Large intestine (tissue), 3 donors: ENCODE measurements around the gene GP1BB. TPM values are rescaled to one million over a fixed set of nuclear protein-coding genes. Genes with fewer than 3 reads are reported as not detected.

Experiments used
- DNase-seq, 2 donors: peaks; one replicate each; pipeline versions ENCODE4 v3.0.0 to v3.0.0-alpha.2; 2013
- H3K27ac ChIP-seq: one replicate; pipeline ENCODE4 v1.5.1; 2013; ENCODE audit warnings: low read length
- H3K27me3 ChIP-seq: 2 replicates; pipeline ENCODE4 v1.6.1; 2013; ENCODE audit warnings: low read length; ENCODE audit not compliant: control insufficient read depth, insufficient read depth
- H3K36me3 ChIP-seq: 2 replicates; pipeline ENCODE4 v1.6.1; 2013; ENCODE audit warnings: low read length; ENCODE audit not compliant: control insufficient read depth, insufficient read depth
- H3K4me1 ChIP-seq: one replicate; pipeline ENCODE4 v1.6.1; 2013; ENCODE audit warnings: low read length; ENCODE audit not compliant: control insufficient read depth, insufficient read depth
- H3K4me3 ChIP-seq: one replicate; pipeline ENCODE4 v1.5.1; 2013; ENCODE audit warnings: low read length
- H3K9me3 ChIP-seq: one replicate; pipeline ENCODE4 v1.6.1; 2013; ENCODE audit warnings: mild to moderate bottlenecking, low read depth, low read length, moderate library complexity; ENCODE audit not compliant: control insufficient read depth
- WGBS: methylation state at CpG from one replicate; pipeline ENCODE4 v1.1.5; 2013; ENCODE audit warnings: low lambda C conversion rate; ENCODE audit not compliant: insufficient coverage; 5-methylcytosine and 5-hydroxymethylcytosine counted together
- polyA plus RNA-seq: library from polyadenylated mRNA; unstranded; fragments of 120-200 nt; gene quantifications from one replicate; pipeline ENCODE4 v1.2.1, GENCODE V29; 2013

The GP1BB gene
- polyA plus RNA-seq, 1 donor, result 4.4 TPM

- H3K4me3 ChIP-seq, result no peak overlapping the region
- H3K27ac ChIP-seq, result no peak overlapping the region
- no CpG with 5 or more reads among the region's 4 CpGs for WGBS
- H3K9me3 ChIP-seq, result no peaks in the 10 kb centered on the region
- no peaks in the 10 kb centered on the region for H3K4me1 ChIP-seq
- H3K36me3 ChIP-seq, result no peaks in the 10 kb centered on the region
- peaks cover 5% of the 10 kb centered on the region for H3K27me3 ChIP-seq
- no peak for DNase-seq
Observed at GRCh38 chr22:19743651-19744050, 20.3 kb downstream of the GP1BB start.

DNA sequence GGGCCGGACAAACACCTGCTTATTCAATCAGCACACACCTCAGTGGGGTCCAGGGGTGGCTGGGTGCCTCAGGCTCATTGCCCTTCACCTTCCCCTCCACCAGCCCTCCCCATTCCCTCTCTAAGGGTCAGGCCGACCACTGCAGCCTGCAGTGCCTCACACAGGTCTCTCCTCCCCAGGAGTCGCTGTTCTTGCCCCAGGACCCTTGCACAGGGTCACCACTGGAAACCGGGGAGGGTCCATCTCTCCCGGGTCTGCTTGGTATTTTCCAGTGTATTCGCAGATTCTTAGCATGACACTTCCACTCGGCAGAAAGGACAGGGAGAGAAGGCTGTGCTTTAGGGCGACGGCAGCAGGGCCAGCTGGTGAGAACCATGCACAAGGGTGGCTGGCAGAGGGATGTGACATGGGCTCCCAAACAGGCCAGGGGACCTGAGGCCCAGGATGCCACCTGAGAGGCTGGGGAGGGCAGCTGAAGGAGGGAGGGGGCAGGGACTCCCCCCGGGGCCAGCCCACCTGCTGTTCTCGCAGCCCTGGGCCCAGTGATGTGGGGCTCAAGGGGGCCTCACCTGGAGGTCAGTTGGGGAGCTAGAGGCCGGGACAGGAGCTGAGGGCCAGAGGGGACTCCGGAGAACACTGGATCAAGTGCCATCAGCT lies 21.1 kb downstream of the GP1BB start:
- no CpG with 5 or more reads among the region's 13 CpGs for WGBS
- Histone ChIP-seq H3K27ac (no peak overlapping the region), H3K4me1 (no peaks in the 10 kb centered on the region), H3K36me3 (no peaks in the 10 kb centered on the region), H3K27me3 (peaks cover 11% of the 10 kb centered on the region), H3K9me3 (no peaks in the 10 kb centered on the region), H3K4me3 (no peak overlapping the region)
- no peak for DNase-seq

DNA sequence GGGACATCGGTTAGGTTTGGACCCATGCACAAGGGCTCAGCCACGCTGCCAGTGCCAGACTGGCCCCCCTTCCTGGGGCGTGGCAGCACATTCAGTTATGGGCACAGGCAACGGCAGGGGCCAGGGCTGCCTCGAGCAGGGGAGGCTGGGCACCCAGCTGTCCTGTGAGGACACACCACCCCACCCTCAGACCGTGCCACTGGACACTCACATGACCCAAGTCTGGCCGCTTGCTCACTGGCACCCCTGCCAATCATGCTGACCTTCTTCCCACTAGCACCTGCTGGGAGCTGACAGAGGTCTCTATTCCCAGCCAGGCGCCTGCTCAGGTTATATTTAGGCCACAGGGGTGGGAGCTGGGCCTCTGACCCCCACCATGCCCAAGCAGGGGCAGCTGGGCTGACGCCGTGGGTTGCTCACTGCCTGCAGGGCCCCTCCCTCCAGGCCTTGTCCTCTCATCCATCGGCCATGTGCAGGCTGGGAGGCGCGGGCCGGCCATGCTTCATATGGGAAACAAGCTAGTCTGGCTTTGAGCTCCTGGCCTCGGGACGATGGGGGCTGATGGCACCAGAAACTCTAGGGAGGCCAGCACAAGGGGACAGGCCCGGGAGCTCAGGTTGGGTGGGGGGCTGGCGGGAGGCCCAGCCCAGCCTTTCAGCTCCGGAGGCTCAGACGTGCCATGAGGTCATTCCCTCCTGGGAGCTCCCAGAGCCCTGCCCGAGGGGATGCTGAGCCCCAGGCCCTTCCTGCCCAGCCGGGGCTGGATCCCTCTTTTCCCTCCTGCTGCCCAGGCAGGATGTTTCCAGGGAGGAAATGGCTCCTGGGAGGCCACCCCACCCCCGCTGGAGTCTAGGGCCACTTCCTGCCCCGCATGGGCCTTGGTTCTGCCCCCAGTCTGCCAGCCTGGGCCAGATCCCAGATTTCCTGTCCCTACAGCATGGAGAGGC lies 22.1 kb downstream of the GP1BB start:
- no peak for DNase-seq
- Histone ChIP-seq H3K4me3 (no peak overlapping the region), H3K27me3 (peaks cover 20% of the 10 kb centered on the region), H3K4me1 (no peaks in the 10 kb centered on the region), H3K36me3 (no peaks in the 10 kb centered on the region), H3K27ac (no peak overlapping the region), H3K9me3 (no peaks in the 10 kb centered on the region)
- WGBS, result no CpG with 5 or more reads among the region's 24 CpGs

- H3K4me3 ChIP-seq, result no peak overlapping the region
- no CpG with 5 or more reads among the region's 13 CpGs for WGBS
Observed at GRCh38 chr22:19746726-19747125, 23.4 kb downstream of the GP1BB start.

DNA sequence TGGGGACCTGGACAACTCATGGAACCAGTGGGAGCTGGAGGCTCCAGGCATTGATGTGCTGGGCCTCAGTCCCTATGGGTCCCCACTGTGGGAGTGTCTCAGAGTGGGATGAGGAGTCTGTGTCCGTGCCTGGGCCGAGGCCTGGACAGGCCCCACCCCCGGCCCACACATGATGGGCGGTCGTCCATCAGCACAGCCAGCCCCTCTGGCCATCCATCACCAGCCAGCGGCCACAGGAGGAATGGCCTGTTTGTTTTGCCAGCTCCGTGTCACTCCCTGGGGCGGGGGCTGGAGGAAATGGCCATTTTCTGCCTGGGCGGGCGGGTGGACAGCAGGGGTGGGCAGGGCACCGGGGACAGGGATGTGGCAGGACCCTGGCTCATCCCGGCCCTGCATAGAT lies 24.2 kb downstream of the GP1BB start:
- no peaks in the 10 kb centered on the region for H3K36me3 ChIP-seq
- no peak for DNase-seq
- H3K27ac ChIP-seq, result no peak overlapping the region
- peaks cover 38% of the 10 kb centered on the region for H3K27me3 ChIP-seq
- H3K4me3 ChIP-seq, result no peak overlapping the region
- H3K9me3 ChIP-seq, result no peaks in the 10 kb centered on the region
- H3K4me1 ChIP-seq, result no peaks in the 10 kb centered on the region
- no CpG with 5 or more reads among the region's 12 CpGs for WGBS

More at GRCh38 chr22:19746726-19747125, 23.4 kb downstream of the GP1BB start:
- DNase-seq, result no peak
- no peaks in the 10 kb centered on the region for H3K4me1 ChIP-seq
- H3K9me3 ChIP-seq, result no peaks in the 10 kb centered on the region
- no peak overlapping the region for H3K27ac ChIP-seq
- no peaks in the 10 kb centered on the region for H3K36me3 ChIP-seq
- peaks cover 30% of the 10 kb centered on the region for H3K27me3 ChIP-seq

DNA sequence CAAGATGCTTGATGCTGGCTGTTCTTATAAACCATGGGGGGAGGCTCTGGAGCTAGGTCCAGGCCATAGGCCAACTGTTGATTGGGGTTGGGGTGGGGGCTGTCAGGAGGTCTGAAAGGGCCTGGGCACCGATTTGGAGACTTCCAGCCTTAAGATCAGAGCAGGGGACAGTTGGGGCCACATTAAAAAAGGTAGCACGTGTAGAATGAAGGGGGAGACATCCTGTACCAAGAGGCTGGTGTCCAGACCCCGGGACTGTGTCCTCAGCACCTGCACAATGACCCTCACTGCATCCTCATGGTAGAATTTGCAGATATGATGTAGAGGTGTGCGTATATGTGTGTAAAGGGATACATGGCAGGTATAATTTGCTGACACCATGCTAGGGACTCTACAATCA lies 24.8 kb downstream of the GP1BB start:
- Histone ChIP-seq H3K9me3 (no peaks in the 10 kb centered on the region), H3K27ac (no peak overlapping the region), H3K27me3 (peaks cover 44% of the 10 kb centered on the region), H3K4me1 (no peaks in the 10 kb centered on the region), H3K36me3 (no peaks in the 10 kb centered on the region), H3K4me3 (no peak overlapping the region)
- DNase-seq, result no peak
- WGBS, result no CpG with 5 or more reads among the region's 4 CpGs

DNA sequence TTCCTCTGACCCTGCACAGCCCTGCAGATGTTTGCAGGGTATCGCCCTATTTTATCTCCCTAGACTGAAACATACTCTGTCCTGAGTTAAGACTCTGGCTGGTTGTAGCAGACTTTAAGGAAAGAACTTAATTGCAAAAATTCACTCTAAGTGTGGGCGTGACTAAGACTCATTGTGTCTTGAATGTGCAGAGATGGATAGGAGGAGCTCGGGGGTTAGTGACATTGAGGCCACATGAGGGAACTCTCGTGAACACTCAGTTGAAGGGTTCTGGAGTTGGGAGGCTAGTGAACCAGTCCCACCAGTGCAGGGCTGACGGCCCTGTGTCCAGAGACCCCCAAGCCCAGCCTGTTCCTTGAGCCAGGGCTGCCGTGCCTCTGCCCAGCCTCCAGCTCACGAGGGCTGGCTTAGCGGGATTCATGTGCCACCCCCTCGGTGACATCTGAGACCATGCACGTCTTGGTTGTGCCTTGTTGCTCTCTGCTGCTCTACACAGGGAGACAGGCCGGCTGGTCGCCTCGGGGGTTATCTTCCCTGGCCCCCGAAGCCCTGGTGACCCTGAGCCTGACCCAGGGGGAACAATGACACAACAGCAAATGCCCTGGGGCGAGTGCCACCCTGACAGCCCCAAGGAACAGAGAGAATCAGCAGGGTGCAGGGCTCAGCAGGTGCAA lies 25.8 kb downstream of the GP1BB start:
- peaks cover 54% of the 10 kb centered on the region for H3K27me3 ChIP-seq
- H3K27ac ChIP-seq, result no peak overlapping the region
- H3K4me3 ChIP-seq, result no peak overlapping the region
- H3K9me3 ChIP-seq, result no peaks in the 10 kb centered on the region
- H3K36me3 ChIP-seq, result no peaks in the 10 kb centered on the region
- no peak for DNase-seq
- WGBS, result no CpG with 5 or more reads among the region's 15 CpGs
- no peaks in the 10 kb centered on the region for H3K4me1 ChIP-seq

- Histone ChIP-seq H3K4me3 (no peak overlapping the region), H3K27me3 (peaks cover 61% of the 10 kb centered on the region), H3K4me1 (no peaks in the 10 kb centered on the region), H3K27ac (no peak overlapping the region), H3K36me3 (no peaks in the 10 kb centered on the region), H3K9me3 (no peaks in the 10 kb centered on the region)
- WGBS, result no CpG with 5 or more reads among the region's 12 CpGs
- no peak for DNase-seq
Observed at GRCh38 chr22:19749876-19750275, 26.5 kb downstream of the GP1BB start.

- Histone ChIP-seq H3K9me3 (no peaks in the 10 kb centered on the region), H3K27ac (no peak overlapping the region), H3K36me3 (no peaks in the 10 kb centered on the region), H3K4me1 (no peaks in the 10 kb centered on the region), H3K4me3 (no peak overlapping the region), H3K27me3 (peaks cover 71% of the 10 kb centered on the region)
- no peak for DNase-seq
- no CpG with 5 or more reads among the region's 27 CpGs for WGBS
Observed at GRCh38 chr22:19750507-19751490, 27.5 kb downstream of the GP1BB start.
